ENCODE data around the gene ATF7IP.

The ATF7IP gene

DNA sequence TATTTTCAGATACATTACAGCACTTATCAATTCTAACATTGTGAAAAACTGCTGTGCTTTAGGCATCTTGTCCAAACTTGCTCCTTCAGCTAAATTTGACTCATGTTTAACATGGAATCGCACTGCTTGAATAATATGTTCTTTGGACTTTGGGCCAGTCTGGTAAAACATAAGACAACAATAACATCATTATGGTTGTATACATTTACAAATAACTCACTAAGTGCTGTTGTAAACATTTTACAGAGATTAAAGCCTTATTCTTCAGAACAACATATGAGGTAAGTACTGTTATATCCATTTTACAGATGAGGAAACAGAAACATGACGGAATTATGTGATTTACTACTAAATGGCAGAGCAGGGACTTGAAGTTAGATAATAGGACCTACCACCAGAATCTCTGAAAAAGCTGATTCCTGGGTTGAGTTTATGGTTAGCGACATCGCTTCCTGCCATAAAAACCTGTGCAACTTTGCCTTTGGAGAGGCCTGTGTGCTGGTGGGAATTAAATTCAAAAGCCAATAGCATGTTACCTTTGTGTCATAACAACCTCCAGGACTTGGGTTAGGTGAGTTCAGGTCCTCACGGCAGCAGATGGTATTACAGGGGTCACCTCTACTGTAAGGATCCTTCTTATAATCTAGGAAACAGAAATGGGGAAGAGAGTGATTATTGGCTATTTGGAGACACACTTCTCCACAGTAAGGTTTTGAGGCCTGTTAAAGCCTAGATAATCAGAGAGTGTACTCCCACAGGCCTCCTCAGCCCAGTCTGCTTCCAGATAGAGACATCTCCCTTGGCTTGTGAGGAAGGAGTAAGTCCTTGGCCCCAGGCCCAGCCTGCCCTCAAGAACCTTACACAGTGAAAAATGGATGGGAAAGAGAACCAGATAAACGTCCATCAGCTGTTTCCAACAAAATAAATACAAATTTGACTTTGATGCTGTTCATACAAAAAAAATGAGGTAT, 140.4 kb downstream of the ATF7IP start:
- DNase-seq, result no peak

DNA sequence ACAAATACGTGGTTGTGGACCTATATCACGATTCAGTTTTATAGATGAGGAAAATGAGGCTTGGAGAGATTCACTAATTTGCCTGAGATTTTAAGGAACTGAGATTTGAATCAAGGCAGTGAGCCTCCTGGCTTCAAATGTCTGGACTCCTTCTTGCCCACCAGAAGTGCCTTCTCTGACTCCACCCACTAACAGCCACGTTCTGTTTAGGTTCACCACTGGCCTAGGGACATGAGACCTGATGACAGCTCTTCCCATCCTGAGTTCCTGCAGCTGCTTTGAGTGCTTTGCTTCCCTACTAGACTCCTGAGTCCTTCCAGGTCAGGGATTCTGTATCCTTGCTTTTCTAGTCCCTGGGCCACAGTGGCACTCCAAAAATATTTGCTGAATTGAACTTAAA, 145.1 kb downstream of the ATF7IP start:
- DNase-seq, result no peak

DNA sequence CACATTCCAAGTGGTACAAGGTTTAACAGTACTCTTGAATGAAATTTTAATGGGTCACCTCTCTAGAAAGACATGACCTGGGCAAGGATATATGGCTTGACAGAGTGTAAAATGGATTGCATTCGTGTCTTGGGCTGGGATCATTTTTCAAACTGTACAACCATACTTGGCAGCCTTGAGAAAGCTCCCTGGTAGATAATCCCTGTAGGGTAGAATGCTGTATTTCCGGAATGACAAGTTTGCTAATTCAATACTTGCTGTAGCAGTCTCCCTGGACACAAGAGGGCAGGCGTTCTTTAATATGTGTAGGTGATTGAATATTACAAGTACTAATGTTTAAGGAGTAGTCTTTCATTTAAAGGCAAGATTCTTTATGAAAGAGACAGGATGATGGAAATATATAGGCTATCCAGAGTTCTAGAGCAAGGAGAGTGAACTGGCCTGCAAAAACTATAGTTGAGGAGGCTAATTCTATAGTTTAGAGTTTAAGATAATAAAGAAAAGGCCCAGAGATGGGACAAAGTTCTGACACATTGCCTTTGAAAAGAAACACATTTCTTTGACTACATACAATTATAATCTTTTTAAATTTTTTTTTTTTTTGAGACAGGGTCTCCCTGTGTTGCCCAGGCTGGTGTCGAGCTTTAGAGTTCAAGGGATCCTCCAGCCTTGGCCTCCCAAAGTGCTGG, 148.8 kb downstream of the ATF7IP start:
- no peak for DNase-seq

DNA sequence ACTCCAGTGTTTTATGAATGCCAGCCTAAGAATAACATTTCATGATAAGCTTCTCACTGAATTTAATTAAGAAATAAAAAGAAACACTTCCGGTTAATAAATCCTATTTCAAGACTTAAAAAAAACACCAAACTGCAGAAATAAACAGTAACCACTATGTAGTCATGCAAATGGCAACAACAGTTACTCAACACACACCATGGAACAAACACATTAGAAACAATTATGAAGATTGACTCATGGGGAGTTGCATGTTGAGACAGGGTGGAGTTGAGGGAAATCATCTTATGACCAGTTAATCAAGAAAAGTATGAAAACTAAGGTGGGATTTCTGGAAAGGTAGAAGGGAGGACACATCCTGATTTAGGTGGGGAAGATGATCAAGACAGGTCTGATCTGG, 149.5 kb downstream of the ATF7IP start:
- DNase-seq, result no peak

DNA sequence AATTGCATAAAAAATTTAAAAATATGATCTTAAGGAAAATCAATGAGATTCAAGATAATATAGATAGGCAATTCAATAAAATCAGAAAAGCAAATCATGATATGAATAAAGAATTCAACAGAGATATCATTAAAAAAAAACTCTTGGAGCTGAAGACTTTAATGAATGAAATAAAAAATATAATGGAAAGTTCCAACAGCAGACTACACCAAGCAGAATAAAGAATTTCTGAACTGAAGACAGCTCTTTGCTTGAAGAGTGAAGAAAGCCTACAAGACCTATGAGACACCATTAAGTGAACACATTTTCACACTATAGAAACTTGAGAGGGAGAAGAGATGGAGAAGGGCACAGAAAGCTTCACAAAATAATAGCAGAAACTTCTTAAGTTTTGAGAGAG, 156.3 kb downstream of the ATF7IP start:
- no peak for DNase-seq

DNA sequence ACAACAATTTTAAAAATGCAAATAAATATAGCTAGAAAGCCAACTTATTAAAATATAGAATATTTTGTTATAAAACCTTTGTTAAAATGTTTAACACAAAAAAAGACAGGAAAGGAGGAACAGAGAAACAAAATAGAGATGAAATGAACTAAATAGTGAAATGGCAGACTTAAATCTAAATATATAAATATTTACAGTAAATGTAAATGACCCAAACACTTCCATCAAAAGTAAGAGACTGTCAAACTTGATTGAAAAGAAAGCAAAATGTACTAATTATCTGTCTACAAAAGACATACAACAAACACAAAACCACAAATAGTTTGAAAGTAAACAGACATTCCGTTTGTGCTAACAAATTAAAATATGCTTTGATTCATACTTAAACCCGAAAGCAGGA, 160.5 kb downstream of the ATF7IP start:
- no peak for DNase-seq

DNA sequence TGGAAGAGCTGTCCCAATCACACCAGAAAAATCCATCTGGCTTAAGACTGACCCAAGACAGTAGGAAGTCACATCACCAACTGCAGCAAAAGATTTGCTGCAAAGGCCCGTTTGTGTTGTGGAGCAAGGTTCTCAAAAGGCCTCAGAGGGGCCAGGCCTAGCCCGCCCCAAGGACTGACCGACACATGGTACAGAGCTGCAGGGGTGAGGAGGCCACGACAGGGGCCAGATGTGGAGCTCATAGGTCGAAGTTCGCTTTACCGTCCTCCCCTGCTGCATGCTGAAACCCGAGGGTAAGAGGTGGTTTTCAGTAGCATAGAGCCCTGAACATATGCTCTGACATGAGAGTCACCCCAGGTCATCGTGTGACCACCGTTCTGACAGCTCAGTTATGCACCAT, 166.7 kb downstream of the ATF7IP start:
- no peak for DNase-seq

DNA sequence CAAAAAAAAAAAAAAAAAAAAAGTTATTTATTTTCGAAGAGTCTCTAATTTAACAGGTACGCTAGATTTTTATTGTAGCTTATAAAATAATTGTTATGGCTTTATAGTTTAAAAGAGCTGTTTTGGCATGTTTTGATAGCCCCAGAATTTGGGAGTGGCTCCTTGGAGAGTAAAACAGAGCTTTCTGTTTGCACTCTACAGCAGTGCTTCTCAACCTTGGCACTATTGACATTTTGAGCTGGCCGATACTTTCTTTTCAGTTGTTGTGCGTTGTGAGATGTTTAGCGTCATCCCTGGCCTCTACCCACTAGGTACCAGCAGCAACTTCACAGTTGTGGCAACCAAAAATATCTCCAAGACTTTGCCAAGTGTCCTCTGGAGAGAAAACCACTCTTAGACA, 171.6 kb downstream of the ATF7IP start:
- DNase-seq, result no peak

DNA sequence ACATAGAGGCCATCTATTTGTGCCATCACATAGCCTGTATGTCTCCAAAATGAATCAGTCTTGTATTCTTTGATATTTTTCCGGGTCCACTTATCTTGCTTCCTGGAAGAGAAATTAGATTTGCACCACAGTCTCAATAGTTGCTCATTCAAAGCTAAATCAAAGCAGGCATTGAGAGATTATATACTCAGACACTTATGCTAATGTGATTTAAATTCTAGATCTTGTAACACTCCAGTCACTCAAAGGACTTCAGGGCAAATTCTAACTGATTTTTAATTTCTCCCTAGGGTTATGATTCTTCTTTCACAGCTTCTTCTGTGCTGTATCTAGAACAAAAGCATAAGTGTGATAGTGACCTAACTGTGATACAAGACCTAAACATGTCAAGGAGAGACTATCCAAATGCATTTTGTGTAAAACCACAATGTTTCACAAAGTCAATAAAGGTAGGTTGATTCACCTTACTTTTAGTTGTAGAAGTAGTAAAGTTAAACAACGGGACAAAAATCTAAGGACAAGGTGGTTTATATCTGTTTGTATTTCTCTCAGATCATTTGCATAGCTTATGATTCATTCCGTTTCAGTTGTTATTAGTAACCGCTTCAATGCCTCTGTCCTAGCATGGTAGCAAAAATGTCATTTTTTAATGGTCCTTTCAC, 175.4 kb downstream of the ATF7IP start:
- DNase-seq, result no peak

DNA sequence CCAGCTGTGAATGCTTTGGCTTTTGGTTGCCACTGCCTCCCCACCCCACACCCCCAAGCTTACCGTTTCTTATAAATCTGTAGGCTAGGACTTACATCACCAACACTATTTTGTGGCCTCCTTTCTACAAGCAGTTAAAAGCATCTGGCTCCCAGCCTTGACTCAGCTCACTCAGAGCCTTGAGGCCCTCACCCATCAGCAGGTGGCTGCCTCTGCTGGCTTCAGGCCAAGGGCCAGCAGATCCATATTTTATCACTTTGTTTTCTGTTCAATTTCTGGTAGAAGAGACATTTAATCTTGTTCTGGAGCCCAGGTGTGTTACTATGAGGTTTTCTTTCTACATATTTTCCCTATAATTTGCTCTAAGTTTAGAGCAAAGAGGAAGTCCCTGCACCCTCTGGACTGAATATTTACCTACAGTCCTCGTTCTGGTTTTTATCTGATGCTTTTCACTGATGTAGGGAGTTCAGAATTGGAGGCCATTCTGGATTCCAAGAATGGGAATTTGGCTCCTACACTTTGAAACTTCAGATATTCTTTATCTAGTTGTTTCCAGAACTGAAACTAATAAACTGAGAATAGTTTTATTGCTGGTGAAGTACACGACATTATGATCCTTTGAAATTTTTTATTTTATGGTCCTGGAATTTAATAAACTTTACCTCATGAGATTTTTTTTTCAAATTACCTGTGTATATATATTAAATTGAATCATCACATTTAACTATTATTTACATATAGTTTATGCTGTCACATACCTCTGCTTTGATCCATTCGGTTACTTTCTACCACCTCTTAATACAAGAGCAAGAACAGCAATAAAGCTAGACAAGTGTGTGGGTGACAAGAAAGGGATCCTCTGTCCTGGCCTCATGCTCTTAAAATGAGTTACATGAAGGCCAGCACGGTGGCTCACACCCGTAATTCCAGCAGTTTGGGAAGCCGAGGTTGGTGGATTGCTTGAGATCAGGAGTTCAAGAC, 180.0 kb downstream of the ATF7IP start:
- no peak for DNase-seq

DNA sequence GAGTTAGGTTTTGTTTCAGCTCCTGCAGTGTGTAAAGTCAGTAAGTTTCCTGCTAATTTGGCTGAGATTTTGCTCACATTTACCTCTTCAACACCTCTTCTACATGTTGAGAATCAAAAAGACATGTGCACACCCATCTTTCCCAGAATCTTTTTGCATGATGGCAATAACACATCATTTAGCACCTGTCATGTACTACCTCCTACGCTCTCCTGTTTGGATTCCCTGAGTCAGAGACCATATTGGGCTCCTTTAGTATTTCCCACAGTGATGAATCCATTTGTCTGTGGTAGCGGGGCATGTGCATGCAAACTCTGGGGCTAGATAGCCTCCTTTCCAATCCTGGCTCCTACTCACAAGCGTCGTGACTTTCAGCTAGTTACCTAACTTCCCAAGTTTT, 182.1 kb downstream of the ATF7IP start:
- DNase-seq, result no peak

DNA sequence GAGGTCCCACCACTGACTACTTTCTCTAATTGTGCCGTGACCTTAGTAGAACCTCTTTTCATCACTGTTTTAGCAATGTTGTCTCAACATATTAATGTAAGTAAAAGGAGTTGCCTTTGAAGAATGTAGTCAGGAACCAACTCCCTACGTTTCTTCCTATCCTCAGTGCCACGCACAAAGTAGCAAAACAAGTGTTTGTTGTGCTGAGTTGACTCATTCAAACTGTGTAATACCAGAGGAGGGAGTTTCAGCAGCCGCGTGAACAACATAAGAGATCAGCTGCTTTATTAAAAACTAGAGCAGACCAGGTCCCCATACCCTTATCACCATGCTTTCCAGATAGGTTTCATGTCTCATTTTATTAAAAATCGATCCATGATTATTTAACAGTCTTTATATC, 183.1 kb downstream of the ATF7IP start:
- no peak for DNase-seq
